NT2/D1 (cell line): ENCODE measurements around the gene CDC73.

Experiments used
- SUZ12 ChIP-seq: IDR thresholded peaks from 2 replicates; pipeline ENCODE4 v1.6.1; 2011; ENCODE audit not compliant: insufficient read length, insufficient read depth; ENCODE audit errors: extremely low read depth
- YY1 ChIP-seq: IDR thresholded peaks from 2 replicates; pipeline ENCODE4 v1.6.1; 2011; ENCODE audit not compliant: insufficient read length, insufficient read depth
- ZNF274 ChIP-seq: IDR thresholded peaks from 2 replicates; pipeline ENCODE4 v1.6.1; 2011; ENCODE audit warnings: mild to moderate bottlenecking, low read depth, low read length

- no peak for TF ChIP-seq ZNF274
- no peak for TF ChIP-seq SUZ12
- TF ChIP-seq YY1, result no peak
Measured at GRCh38 chr1:193142409-193142808, 20.6 kb downstream of the CDC73 start.
